22Rv1 (cell line): ENCODE measurements around the gene EFCAB7.

Experiments
- ZFX ChIP-seq: fragments of 450-650 bp; IDR thresholded peaks from 2 replicates; pipeline ENCODE4 v1.6.1; 2017; ENCODE audit warnings: antibody characterized with exemption, borderline replicate concordance
- TF ChIP-seq, protein P1 (sequence below): fragments of 450-650 bp; IDR thresholded peaks from 2 replicates; pipeline ENCODE4 v1.5.1; 2017; ENCODE audit warnings: mild to moderate bottlenecking

DNA sequence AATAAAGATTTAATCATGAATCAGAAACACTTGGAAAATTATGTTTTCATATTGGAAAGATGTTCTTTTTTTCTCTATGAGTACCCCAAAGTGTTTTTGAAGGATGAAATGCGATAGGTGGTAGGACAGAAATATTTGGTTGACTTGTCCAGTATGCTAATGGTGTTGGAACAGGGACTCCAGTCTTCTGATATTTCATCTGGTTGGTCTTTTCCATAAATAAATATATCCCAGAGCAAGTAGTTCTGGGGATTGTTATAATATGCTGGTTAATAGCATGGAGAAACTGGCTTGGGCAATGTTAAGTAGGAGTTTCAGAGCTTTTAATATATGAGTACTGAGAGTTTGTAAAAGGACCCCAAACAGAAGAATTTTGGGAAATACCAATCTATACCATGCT, 78.6 kb downstream of the EFCAB7 start:
- TF ChIP-seq, protein P1, sequence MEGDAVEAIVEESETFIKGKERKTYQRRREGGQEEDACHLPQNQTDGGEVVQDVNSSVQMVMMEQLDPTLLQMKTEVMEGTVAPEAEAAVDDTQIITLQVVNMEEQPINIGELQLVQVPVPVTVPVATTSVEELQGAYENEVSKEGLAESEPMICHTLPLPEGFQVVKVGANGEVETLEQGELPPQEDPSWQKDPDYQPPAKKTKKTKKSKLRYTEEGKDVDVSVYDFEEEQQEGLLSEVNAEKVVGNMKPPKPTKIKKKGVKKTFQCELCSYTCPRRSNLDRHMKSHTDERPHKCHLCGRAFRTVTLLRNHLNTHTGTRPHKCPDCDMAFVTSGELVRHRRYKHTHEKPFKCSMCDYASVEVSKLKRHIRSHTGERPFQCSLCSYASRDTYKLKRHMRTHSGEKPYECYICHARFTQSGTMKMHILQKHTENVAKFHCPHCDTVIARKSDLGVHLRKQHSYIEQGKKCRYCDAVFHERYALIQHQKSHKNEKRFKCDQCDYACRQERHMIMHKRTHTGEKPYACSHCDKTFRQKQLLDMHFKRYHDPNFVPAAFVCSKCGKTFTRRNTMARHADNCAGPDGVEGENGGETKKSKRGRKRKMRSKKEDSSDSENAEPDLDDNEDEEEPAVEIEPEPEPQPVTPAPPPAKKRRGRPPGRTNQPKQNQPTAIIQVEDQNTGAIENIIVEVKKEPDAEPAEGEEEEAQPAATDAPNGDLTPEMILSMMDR = no peak
- no peak for TF ChIP-seq ZFX
